ENCODE measurements around the gene TAF1L.

- no peak for TF ChIP-seq POLR2A (IDR thresholded peaks at IDR 0.05)
- peak in 1 of 3 donors; percentile 67 for TF ChIP-seq CTCF (IDR thresholded peaks at IDR 0.05)
Measured at GRCh38 chr9:32579706-32580331, 55.6 kb downstream of the TAF1L start.

Measured in lower leg skin (tissue), 3 donors.